GF-D8 (cell line): Measurements from ENCODE around the gene DCTN2.
"Not testable (repeated sequence)": the region's sequence is repeated elsewhere in the genome, so short reads cannot be mapped to it uniquely, and the experiment has no call there.

Experiments
- DNase-seq: peaks from one replicate; lab custom pipeline; 2025; lab: John Stamatoyannopoulos, UW

Gene DCTN2

DNA sequence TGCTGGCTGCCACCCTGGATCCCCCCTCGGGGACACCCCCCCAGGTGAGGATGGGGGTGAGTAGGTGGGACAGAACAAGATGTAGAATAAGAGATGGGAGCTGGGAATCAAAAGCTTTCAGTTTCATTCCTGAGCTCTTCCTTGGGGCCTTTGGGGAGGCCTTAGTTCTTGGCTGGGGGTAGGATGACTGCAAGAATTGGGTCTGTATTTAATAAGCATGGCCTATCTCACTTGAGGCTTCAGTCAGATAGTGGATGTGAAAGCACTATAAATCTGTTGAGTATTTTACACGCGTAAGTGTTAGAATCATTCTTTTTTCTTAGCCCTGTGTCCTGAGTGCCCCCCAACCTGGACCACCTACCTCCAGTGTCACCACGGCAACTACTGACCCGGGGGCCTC lies 19.8 kb downstream of the DCTN2 start:
- DNase-seq = no peak

DNA sequence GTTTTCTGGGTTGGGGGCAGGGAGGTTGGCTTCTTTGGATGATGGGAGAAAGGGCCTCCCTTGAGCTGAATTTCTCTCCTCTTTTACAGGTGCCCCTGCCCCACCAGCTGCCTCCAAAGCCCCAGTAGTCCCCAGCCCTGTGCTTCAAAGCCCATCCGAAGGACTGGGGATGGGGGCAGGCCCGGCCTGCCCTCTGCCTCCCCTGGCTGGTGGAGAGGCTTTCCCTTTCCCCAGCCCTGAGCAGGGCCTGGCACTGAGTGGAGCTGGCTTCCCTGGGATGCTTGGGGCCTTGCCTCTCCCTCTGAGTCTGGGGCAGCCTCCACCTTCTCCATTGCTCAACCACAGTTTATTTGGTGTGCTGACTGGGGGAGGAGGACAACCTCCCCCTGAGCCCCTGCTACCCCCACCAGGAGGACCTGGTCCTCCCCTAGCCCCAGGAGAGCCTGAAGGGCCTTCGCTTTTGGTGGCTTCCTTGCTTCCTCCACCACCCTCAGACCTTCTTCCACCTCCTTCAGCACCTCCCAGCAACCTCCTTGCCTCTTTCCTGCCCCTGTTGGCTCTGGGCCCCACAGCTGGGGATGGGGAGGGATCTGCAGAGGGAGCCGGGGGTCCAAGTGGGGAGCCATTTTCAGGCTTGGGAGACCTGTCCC lies 20.4 kb downstream of the DCTN2 start:
- DNase-seq = no peak

DNA sequence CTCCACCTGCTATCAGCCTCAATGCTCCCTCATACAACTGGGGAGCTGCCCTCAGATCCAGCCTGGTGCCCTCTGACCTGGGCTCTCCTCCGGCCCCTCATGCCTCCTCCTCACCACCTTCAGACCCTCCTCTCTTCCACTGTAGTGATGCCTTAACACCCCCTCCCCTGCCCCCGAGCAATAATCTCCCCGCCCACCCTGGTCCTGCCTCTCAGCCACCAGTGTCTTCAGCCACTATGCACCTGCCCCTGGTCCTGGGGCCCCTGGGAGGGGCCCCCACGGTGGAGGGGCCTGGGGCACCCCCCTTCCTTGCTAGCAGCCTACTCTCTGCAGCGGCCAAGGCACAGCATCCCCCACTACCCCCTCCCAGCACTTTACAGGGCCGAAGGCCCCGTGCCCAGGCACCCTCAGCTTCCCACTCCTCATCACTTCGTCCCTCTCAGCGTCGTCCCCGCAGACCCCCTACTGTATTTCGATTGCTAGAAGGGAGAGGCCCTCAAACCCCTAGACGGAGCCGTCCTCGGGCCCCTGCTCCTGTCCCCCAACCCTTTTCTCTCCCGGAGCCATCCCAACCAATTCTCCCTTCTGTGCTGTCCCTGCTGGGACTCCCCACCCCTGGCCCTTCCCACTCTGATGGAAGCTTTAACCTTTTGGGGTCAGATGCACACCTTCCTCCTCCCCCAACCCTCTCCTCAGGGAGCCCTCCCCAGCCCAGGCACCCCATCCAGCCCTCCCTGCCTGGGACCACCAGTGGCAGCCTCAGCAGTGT lies 21.2 kb downstream of the DCTN2 start:
- no peak for DNase-seq

DNA sequence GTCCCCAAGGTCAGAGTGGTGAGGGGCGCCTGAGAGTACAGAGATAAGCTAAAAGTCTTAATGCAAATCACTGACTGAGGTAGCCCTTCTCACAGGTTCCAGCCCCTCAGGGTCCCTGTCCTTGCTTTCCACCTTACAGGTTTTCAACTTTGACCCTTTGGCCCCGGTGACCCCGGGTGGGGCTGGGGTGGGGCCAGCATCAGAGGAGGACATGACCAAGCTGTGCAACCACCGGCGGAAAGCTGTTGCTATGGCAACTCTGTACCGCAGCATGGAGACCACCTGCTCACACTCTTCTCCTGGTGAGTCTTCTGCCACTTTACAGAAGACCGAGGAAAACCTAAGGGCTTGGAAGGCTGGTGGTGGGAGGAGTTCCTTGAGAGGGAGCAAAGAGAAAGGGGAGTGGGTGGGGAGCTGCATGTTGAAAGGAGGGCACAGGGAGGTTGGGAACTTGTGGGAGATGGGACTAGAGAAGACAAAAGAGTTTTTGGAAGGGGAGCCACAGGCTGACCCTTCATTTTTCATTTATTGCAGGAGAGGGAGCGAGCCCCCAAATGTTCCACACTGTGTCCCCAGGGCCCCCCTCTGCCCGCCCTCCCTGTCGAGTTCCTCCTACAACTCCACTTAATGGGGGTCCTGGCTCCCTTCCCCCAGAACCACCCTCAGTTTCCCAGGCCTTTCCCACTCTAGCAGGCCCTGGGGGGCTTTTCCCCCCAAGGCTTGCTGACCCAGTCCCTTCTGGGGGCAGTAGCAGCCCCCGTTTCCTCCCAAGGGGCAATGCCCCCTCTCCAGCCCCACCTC lies 22.0 kb downstream of the DCTN2 start:
- DNase-seq = no peak

DNA sequence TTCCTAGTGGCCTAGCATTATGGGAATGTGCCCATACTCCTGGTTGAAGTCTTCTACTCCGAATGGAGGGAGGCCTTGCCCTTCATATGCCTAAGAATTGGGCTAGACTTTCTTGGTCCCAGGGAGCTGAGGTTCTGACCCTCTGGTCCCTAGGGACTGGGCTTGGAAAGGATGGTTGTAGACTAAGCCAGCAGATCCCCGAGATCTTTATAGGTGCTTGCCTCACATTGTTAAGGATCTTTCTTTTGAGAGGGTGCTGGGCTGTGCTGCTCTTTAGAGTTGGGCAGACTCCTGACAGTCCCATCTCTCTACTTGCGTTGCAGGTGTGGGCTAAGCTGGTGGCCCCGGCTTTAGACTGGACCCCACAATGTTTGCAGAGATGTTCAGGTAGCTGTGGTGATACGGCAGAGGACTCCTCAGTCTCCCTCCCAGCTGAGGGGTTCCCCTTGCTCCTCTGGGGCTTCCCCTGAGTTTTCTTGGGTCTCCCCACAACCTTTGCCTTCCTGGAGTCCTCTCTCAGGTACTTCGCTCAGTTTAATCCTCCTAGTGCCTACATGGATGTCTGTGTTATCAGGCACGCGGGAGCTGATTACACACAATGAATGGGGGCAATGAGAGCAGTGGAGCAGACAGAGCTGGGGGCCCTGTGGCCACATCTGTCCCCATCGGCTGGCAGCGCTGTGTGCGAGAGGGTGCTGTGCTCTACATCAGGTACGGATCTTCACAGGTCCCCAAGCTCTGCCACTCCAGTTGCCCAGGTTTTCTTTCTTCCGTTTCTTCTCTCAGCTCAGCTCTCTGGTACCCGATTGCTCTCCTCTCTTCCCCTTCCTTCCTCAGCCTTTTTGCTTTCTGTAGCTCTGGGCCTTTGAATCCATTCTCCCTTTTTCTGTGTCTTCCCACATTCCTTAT lies 23.0 kb downstream of the DCTN2 start:
- DNase-seq = no peak

DNA sequence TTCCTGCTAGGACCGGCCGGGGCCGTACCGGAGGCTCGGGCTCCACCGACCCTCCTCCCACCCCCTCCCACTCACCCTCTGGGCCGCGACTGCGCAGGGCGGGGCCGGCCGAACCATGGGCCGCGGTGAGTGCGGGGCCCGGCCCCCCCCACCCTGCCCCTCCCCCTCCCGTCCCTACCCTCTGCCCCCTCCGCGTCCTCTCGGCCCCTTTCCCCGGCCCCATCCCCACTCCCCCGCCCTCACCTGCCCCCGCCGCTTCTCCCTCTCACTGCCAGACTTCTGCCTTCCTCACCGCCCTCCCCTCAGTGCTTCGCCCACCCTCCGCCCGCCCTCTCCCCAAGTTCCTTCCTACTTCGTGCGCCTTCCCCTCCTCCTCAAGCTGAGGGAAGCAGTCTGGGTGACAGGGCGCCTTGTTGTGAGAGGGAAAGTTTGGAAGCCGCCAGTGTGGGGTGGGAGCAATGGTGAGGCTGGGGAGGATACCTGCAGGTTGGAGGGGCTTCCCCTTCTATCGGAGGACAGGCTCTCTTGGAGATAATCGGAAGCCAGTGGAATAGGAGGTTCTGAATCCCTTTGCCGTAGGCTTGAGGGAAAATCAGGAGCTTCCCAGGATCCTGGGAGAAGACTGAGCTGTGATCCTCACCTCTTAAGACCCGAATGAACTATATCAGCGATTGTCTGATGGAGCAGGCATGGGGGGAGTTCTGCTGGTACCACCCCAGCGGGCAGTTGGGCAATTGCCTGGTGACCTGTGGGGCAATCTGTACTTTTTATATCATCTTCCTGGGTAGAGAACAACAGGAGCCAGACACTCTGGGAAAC lies 23.9 kb downstream of the DCTN2 start:
- DNase-seq = peak; percentile 67

DNA sequence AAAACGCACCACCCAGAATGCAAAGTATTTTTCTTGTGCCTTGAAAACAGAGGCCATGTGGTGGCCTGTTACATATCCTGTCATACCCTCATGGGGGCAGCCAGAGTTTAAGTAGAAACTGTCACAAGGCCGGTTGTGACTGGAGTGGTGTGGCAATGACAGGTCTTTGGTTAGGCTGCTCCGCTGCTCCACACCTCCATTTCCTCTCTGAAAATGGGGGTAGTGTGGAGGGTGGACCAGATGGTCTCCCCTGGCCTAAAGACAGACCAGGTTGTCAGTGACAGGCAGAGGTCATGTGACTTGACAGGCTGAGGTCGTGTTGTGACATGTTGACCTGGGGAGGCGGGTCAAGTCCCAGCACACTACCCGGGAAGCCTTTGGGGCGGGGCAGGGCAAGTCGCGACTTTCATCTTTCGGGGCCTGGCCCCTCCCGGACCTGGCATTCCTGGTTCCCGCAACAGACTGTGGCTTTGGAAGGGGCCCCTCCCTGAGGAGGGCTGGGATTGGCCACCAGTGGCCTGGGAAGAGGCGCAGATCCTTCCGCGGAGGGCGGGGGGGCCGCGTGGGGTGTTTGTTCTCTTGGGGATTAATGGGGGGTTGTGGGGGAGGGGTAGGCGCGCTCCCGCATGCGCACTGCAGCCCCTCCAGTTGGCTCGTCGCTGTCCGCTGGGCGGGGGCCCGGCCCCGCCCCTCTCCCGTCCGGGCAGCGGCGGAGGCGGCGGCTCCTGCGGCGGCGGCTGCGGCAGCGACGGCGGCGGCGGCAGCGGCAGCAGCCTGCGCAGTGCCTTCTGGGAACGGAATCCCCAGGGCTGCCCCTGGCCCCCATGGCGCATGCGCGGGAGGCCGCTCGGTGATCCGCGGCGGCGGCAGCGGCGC lies 24.7 kb downstream of the DCTN2 start, which contains the start of gene MBD6:
Gene MBD6, plus strand, starts transcription at position 814 of the 876 bp plus-strand sequence. CDS start 1,480 bp downstream, outside the sequence.
- DNase-seq = peak; percentile 84

DNA sequence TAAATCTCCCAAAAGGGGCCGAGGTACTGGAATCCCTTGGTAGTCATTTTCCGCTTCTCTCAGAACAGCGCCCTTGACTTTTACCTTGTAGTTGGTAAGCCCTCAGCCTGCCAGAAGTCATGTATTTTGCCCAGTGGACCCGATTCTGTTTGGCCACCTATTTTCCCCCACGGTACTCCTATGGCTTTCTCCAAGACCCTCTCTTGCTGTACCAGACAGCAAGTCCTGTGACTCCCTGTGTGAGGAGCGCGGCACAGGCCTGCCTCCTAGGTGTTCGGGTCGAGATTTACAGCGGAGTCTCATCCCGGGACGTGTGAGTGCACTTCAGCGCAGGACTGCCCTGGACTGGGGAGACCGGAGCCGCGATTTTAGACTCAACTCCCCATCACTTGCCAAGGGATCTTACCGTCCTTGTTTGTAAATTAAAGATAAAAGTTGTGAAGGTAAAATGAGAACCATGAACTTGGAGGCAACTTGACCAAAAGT lies 25.4 kb downstream of the DCTN2 start:
- peak; percentile 33 for DNase-seq

DNA sequence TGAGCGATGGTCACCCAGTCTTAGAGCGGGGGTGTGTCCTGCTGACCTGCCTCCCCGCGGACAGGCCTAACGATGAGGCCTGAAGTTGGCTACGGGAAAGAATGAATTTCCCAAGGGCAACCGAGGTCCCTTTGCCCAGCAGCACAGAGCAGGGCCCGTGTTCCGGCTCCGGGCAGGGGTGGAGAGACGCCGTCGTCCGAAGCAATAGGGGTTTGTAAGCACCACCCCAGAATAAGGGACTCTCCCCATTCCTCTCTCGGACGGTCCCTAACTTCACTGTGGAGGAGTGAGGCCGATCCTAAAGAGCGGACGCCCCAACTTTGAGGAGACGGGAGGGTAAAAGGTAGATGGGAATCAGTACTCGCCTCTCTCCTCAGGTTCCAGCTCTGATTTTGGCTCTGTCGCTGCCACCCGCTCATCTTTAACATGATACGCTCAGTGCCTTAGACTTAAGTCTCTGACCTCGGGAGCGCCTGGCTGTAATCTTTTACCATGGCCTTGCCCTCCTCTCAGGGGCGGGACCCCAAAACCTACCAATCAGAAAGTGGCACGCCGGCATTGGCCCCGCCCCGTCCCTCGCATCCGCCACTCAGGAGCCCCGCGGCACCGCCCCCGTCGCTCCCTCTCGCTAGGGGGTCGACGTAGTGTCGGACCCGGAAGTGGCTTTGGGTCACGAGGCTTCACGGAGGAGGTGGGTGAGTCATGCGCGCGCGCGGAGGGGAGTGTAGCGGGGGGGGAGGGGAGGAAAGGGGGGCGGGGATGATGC lies 26.8 kb downstream of the DCTN2 start, which contains the start of gene DDIT3:
Gene DDIT3, minus strand, starts transcription at position 462 of the 766 bp plus-strand sequence. CDS start 3,108 bp downstream, outside the sequence.
- DNase-seq = peak; percentile 97

DNA sequence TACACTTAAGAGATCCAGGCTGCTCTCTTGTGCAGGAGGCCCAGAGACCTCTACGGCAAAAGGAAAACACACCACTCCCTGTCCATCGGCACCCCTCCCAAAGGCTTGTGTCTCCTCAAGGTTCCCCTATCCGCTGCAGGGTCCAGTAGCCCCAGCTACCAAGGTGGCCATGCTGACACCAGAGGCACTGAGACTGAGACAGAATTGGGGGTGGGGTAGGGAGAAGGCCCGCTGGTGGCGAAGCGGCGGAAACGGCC lies 27.3 kb downstream of the DCTN2 start:
- no peak for DNase-seq

DNA sequence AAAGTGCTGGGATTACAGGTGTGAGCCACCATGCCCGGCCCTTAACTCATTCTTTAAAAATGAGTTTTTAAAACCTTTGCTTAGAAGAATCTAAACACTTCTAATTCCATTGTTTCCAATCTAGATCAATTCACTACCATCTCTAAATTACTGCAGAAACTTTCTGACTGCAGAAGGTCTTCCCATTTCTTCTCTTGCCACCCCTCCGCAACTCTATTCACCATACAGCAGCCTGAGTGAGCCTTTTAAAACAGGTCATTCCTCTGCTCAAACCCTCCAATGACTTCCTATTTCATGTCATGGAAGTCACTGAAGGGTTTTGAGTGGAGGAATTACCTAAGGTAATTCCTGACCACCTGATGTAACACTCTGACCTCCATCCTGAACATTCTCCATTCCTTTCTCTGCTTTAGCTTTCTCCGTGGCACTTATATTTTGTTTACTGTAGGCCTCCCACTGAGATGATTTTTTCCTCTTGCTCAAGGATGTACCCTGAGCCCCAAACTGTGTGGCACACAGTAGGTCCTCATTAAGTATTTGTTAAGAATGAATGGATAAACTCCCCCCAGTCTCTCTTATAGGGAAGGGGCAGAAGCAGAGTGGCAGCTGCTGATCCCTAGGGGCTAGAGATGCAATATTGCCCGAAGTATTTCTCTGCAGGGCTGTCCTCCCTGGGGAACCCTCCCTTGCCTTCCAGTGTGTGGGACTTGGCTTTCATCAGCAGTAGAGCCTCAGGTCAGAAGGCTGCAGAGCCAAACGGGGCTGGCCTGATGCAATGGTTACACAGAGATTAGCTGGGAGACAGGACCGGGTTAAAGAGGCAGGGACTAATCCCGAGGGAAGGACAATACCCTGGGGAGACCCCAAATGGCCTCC lies 27.8 kb downstream of the DCTN2 start:
- DNase-seq = peak; percentile 25

DNA sequence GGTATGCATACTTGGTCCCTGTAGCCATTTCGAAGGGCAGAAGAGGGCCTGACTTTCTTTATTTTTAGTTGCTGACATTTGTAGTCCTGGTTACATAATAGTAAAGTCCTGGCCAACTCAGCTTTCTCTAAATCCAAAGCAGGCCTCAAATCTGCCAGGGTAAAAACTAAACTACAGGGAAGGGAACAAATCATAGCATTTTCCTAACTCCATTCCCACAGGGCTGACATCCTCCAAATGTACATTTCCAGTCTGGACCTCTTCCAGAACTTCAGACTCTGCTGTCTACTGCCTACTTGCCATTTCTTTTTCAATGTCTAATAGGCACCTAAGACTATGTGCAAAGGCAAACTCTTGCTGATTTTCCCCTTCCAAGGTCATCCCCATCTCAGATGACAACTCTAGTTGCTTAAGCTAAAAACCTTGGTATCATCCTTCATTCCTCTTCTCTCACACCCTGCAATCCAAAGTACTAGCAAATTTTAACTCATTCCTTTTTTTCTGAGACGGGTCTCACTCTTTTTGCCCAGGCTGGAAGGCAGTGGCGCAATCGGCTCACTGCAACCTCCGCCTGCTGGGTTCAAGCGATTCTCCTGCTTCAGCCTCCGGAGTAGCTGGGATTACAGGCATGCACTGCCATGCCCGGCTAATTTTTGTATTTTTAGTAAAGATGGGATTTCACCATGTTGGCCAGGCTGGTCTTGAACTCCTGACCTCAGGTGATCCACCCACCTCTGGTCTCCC lies 28.6 kb downstream of the DCTN2 start:
- DNase-seq = no peak

DNA sequence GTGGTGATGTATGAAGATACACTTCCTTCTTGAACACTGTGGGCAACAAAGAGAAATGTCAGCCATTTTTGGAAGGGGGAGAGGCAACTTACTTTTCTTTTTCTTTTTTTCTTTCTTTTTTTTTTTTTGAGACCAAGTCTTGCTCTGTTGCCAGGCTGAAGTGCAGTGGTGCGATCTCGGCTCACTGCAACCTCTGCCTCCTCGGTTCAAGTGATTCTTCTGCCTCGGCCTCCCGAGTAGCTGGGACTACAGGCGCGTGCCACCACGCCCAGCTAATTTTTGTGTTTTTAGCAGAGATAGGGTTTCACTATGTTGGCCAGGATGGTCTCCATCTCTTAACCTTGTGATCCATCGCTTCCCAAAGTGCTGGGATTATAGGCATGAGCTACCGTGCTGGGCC lies 29.3 kb downstream of the DCTN2 start:
- DNase-seq = not testable (repeated sequence)

DNA sequence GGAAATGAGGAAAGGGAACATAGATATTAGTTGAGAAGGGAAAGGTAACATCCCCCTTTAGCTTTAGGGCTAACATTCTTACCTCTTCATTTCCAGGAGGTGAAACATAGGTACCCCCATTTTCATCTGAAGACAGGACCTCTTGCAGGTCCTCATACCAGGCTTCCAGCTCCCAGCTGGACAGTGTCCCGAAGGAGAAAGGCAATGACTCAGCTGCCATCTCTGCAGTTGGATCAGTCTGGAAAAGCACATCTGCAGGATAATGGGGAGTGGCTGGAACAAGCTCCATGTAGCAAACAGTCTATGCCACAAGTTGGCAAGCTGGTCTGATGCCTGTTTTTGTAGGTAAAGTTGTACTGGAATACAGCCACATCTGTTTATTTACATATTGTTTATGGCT lies 29.8 kb downstream of the DCTN2 start:
- no peak for DNase-seq

DNA sequence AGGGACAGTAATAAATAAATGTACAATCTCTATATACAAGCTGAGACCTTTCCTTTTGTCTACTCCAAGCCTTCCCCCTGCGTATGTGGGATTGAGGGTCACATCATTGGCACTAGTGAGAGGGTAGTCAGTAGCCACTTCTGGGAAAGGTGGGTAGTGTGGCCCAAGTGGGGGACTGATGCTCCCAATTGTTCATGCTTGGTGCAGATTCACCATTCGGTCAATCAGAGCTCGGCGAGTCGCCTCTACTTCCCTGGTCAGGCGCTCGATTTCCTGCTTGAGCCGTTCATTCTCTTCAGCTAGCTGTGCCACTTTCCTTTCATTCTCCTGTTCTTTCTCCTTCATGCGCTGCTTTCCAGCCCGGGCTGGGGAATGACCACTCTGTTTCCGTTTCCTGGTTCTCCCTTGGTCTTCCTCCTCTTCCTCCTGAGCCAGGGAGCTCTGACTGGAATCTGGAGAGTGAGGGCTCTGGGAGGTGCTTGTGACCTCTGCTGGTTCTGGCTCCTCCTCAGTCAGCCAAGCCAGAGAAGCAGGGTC lies 30.3 kb downstream of the DCTN2 start:
- DNase-seq = no peak

DNA sequence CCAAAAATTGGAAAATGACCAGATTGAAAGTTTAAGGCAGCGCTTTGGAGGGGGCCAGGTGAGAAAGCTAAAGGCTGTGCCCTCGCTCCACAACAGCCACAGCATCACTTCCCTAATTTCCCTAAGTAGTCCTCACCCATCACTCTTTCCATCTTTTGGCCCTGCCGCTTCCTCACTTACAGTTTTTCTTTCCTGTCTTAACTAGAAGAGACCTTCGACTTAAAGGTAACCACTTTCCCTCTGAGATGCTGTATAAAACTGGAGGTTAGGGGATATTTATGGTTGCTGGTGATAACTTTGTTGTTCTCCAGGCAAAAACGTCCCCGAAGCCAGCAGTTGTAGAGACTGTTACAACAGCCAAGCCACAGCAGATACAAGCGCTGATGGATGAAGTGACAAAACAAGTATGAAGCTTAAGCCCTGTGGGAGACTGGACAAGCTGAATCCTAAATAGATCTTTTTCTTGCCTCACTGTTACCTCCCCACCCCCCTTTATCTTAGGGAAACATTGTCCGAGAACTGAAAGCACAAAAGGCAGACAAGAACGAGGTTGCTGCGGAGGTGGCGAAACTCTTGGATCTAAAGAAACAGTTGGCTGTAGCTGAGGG lies 31.0 kb downstream of the DCTN2 start:
- no peak for DNase-seq
